Liver (tissue), 9 donors: Measurements from ENCODE around the gene BST1. TPM values are rescaled to one million over a fixed set of nuclear protein-coding genes. Genes with fewer than 3 reads are reported as not detected.

Experiments used
- DNase-seq: peaks from one replicate; pipeline ENCODE4 v3.0.0-alpha.2; 2017; ENCODE audit warnings: low spot score
- H3K27ac ChIP-seq, 2 donors: one replicate each; pipeline ENCODE4 v1.7.0; 2013; ENCODE audit warnings: inconsistent platforms in 2 of 2, low read length in 2 of 2, control low read depth in 1 of 2, low read depth in 1 of 2, mild to moderate bottlenecking in 1 of 2
- H3K27me3 ChIP-seq, 4 donors: one replicate each; pipeline versions ENCODE4 v1.6.1 to v1.7.0; 2013; ENCODE audit warnings: low read length in 3 of 4, inconsistent platforms in 1 of 4, mild to moderate bottlenecking in 1 of 4, moderate library complexity in 1 of 4; ENCODE audit not compliant: control insufficient read depth in 4 of 4, insufficient read depth in 4 of 4
- H3K36me3 ChIP-seq, 4 donors: one replicate each; pipeline versions ENCODE4 v1.6.1 to v1.7.0; 2013; ENCODE audit warnings: low read length in 3 of 4, mild to moderate bottlenecking in 3 of 4, low read depth in 1 of 4, moderate library complexity in 1 of 4; ENCODE audit not compliant: control insufficient read depth in 4 of 4, insufficient read depth in 3 of 4
- H3K4me1 ChIP-seq, 4 donors: one replicate each; pipeline versions ENCODE4 v1.6.1 to v1.7.0; 2013; ENCODE audit warnings: low read length in 3 of 4, mild to moderate bottlenecking in 3 of 4, moderate library complexity in 1 of 4; ENCODE audit not compliant: control insufficient read depth in 4 of 4, insufficient read depth in 4 of 4
- H3K4me3 ChIP-seq, 3 donors: one replicate each; pipeline versions ENCODE4 v1.6.1 to v1.7.0; 2013; ENCODE audit warnings: low read length in 3 of 3, control low read depth in 1 of 3, low read depth in 1 of 3, mild to moderate bottlenecking in 1 of 3
- H3K9ac ChIP-seq, 2 donors: one replicate each; pipeline ENCODE4 v1.7.0; 2013; ENCODE audit warnings: low read length in 2 of 2, mild to moderate bottlenecking in 2 of 2, moderate library complexity in 2 of 2, control low read depth in 1 of 2, low read depth in 1 of 2
- H3K9me3 ChIP-seq, 4 donors: one replicate each; pipeline versions ENCODE4 v1.6.1 to v1.7.0; 2013; ENCODE audit warnings: low read length in 3 of 4; ENCODE audit not compliant: control insufficient read depth in 4 of 4
- CTCF ChIP-seq: fragments of 150-350 bp; IDR thresholded peaks from 2 replicates; pipeline ENCODE4 v1.5.1; 2017; ENCODE audit warnings: improper control_type of control experiment, low read depth, low read length; ENCODE audit not compliant: missing input control
- EGR1 ChIP-seq, 2 donors: IDR thresholded peaks; 2 replicates each; pipeline ENCODE4 v1.6.1; 2016 to 2018; ENCODE audit warnings: antibody characterized with exemption in 2 of 2, low read depth in 2 of 2
- FOXA1 ChIP-seq: IDR thresholded peaks from 2 replicates; pipeline ENCODE4 v1.6.1; 2016; ENCODE audit warnings: antibody characterized with exemption
- FOXA2 ChIP-seq: IDR thresholded peaks from 2 replicates; pipeline ENCODE4 v1.6.1; 2016; ENCODE audit warnings: antibody characterized with exemption
- HNF4A ChIP-seq, 2 donors: conservative IDR thresholded peaks; 2 replicates each; pipeline ENCODE4 v1.6.1; 2016; ENCODE audit warnings: antibody characterized with exemption in 2 of 2, mild to moderate bottlenecking in 2 of 2
- HNF4G ChIP-seq: IDR thresholded peaks from 2 replicates; pipeline ENCODE4 v1.6.1; 2016; ENCODE audit warnings: antibody characterized with exemption
- JUND ChIP-seq, 2 donors: IDR thresholded peaks; 2 replicates each; pipeline ENCODE4 v1.6.1; 2016; ENCODE audit warnings: antibody characterized with exemption in 2 of 2
- MAX ChIP-seq: IDR thresholded peaks from 2 replicates; pipeline ENCODE4 v1.6.1; 2016; ENCODE audit warnings: antibody characterized with exemption
- NR2F2 ChIP-seq: IDR thresholded peaks from 2 replicates; pipeline ENCODE4 v1.6.1; 2016; ENCODE audit warnings: antibody characterized with exemption
- RAD21 ChIP-seq, 2 donors: IDR thresholded peaks; 2 replicates each; pipeline ENCODE4 v1.6.1; 2016; ENCODE audit warnings: antibody characterized with exemption in 2 of 2, mild to moderate bottlenecking in 2 of 2
- REST ChIP-seq: IDR thresholded peaks from 2 replicates; pipeline ENCODE4 v1.6.1; 2016; ENCODE audit warnings: antibody characterized with exemption, mild to moderate bottlenecking
- RXRA ChIP-seq, 2 donors: IDR thresholded peaks; 2 replicates each; pipeline ENCODE4 v1.6.1; 2017 to 2018; ENCODE audit warnings: antibody characterized with exemption in 2 of 2, mild to moderate bottlenecking in 1 of 2
- SP1 ChIP-seq: IDR thresholded peaks from 2 replicates; pipeline ENCODE4 v1.6.1; 2018; ENCODE audit warnings: antibody characterized with exemption, mild to moderate bottlenecking
- TAF1 ChIP-seq: conservative IDR thresholded peaks from 2 replicates; pipeline ENCODE4 v1.6.1; 2016; ENCODE audit warnings: antibody characterized with exemption, mild to moderate bottlenecking
- YY1 ChIP-seq: IDR thresholded peaks from 2 replicates; pipeline ENCODE4 v1.6.1; 2016; ENCODE audit warnings: antibody characterized with exemption, mild to moderate bottlenecking
- ZBTB33 ChIP-seq: IDR thresholded peaks from 2 replicates; pipeline ENCODE4 v1.6.1; 2016; ENCODE audit warnings: antibody characterized with exemption
- WGBS: extraction: QIAGEN DNeasy Blood & Tissue Kit; methylation state at CpG from one replicate; pipeline ENCODE4 v1.1.7; 2013; 5-methylcytosine and 5-hydroxymethylcytosine counted together
- polyA plus RNA-seq, 2 donors: library from polyadenylated mRNA; stranded (reverse) in 1 of 2; unstranded in 1 of 2; fragments of 200-250 nt in 1 of 2; fragments of >200 nt in 1 of 2; fragmentation: Nextera tagmentation in 1 of 2; extraction: Ambion mirVana in 1 of 2; gene quantifications; one replicate each; pipeline versions ENCODE4 v1.2.1 to v1.2.3, GENCODE V29; 2013 to 2015
- total RNA-seq, 2 donors: library from RNA; depleted of rRNA; stranded (reverse); fragments of >200 nt; gene quantifications; one replicate each; pipeline ENCODE4 v1.2.3, GENCODE V29; 2014
- donor health status: healthy.
- donor health status: healthy.
- donor health status: healthy.
- donor health status: healthy.
- donor health status: healthy.

The BST1 gene
- total and polyA plus RNA-seq, 4 donors, result 3.7 to 13.2 (median 9.9) TPM

- TF ChIP-seq REST, result no peak
- TF ChIP-seq TAF1, result no peak
- TF ChIP-seq NR2F2, result no peak
- TF ChIP-seq YY1, result no peak
- TF ChIP-seq EGR1 (IDR thresholded peaks at IDR 0.05; ENCODE audit: low read depth in 2 of 2), result no peak
- no peak for TF ChIP-seq HNF4G
- no peak for TF ChIP-seq RAD21 (IDR thresholded peaks at IDR 0.05)
- no peak for TF ChIP-seq SP1
- no peak for TF ChIP-seq HNF4A (conservative IDR thresholded peaks at IDR 0.05)
- no peak for TF ChIP-seq RXRA (IDR thresholded peaks at IDR 0.05)
Observed at GRCh38 chr4:15668566-15669435, 34.1 kb upstream of the BST1 start (continued).

- WGBS, result 95% methylated on average over 3 of the region's 3 CpGs
- Histone ChIP-seq H3K4me3 (no peak overlapping the region), H3K9me3 (no peaks in the 10 kb centered on the region), H3K9ac (no peak overlapping the region), H3K36me3 (no peaks in the 10 kb centered on the region), H3K4me1 (peaks cover 0 to 2% (median 0%) of the 10 kb centered on the region in 4 donors), H3K27me3 (no peaks in the 10 kb centered on the region), H3K27ac (no peak overlapping the region)
- no peak for DNase-seq
- TF ChIP-seq NR2F2 (no peak), JUND (IDR thresholded peaks at IDR 0.05) (no peak), SP1 (no peak), MAX (no peak), ZBTB33 (no peak), HNF4A (conservative IDR thresholded peaks at IDR 0.05) (no peak), RAD21 (IDR thresholded peaks at IDR 0.05) (no peak), FOXA1 (no peak), FOXA2 (no peak), EGR1 (IDR thresholded peaks at IDR 0.05; ENCODE audit: low read depth in 2 of 2) (no peak), CTCF (no peak)
Observed at GRCh38 chr4:15670576-15670975, 32.3 kb upstream of the BST1 start.
